Frontal cortex (tissue), 4 donors: ENCODE measurements around the gene TMEM131. TPM values are rescaled to one million over a fixed set of nuclear protein-coding genes. Genes with fewer than 3 reads are reported as not detected.
"Not testable (repeated sequence)": the region's sequence is repeated elsewhere in the genome, so short reads cannot be mapped to it uniquely, and the experiment has no call there.

Experiments used
- DNase-seq, 2 donors: peaks; one replicate each; pipeline ENCODE4 v3.0.0; 2012; ENCODE audit warnings: low spot score in 2 of 2
- FAIRE-seq: peaks from 2 replicates; lab custom pipeline; 2012; peaks lifted over from hg19 to GRCh38; lab: Jason Lieb, UNC
- total RNA-seq: library from RNA; depleted of rRNA; stranded (reverse); fragments of >200 nt; gene quantifications from one replicate; pipeline ENCODE4 v1.2.3, GENCODE V29; 2014
- donor health status: control.
- donor health status: control.
- donor health status: control.

The TMEM131 gene
- total RNA-seq, 1 donor from 2014 or later, result 30.2 TPM

GRCh38 chr2:97891611-97892010 is 104.1 kb downstream of the TMEM131 start:
- FAIRE-seq, result no peak
- no peak for DNase-seq

- FAIRE-seq (no peak), DNase-seq (no peak)
Observed at GRCh38 chr2:97889156-97889555, 106.6 kb downstream of the TMEM131 start.

GRCh38 chr2:97885841-97886240 is 109.9 kb downstream of the TMEM131 start:
- no peak for FAIRE-seq
- DNase-seq, result no peak

- FAIRE-seq (no peak), DNase-seq (no peak)
Observed at GRCh38 chr2:97880334-97880733, 115.4 kb downstream of the TMEM131 start.

GRCh38 chr2:97878865-97879264 is 116.9 kb downstream of the TMEM131 start:
- FAIRE-seq (no peak), DNase-seq (no peak)

- FAIRE-seq, DNase-seq: not testable (repeated sequence)
Observed at GRCh38 chr2:97878317-97878716, 117.4 kb downstream of the TMEM131 start.

GRCh38 chr2:97871096-97871780 is 124.5 kb downstream of the TMEM131 start:
- FAIRE-seq (no peak), DNase-seq (no peak)

- DNase-seq (no peak), FAIRE-seq (no peak)
Observed at GRCh38 chr2:97870396-97870843, 125.3 kb downstream of the TMEM131 start.

- FAIRE-seq, result no peak
- DNase-seq, result no peak
Observed at GRCh38 chr2:97869722-97870346, 125.9 kb downstream of the TMEM131 start.

GRCh38 chr2:97868986-97869721 is 126.6 kb downstream of the TMEM131 start:
- no peak for FAIRE-seq
- peak in 1 of 2 donors; percentile 28 for DNase-seq

GRCh38 chr2:97863829-97864228 is 131.9 kb downstream of the TMEM131 start:
- DNase-seq, result no peak
- no peak for FAIRE-seq

- DNase-seq, result no peak
- no peak for FAIRE-seq
Observed at GRCh38 chr2:97861177-97861576, 134.6 kb downstream of the TMEM131 start.

GRCh38 chr2:97858442-97858841 is 137.3 kb downstream of the TMEM131 start:
- FAIRE-seq (no peak), DNase-seq (no peak)

GRCh38 chr2:97857553-97857952 is 138.2 kb downstream of the TMEM131 start:
- no peak for FAIRE-seq

GRCh38 chr2:97853057-97853456 is 142.7 kb downstream of the TMEM131 start:
- not testable (repeated sequence) for FAIRE-seq, DNase-seq

More at GRCh38 chr2:97857553-97857952, 138.2 kb downstream of the TMEM131 start:
- no peak for DNase-seq

GRCh38 chr2:97851172-97851571 is 144.6 kb downstream of the TMEM131 start:
- no peak for DNase-seq

GRCh38 chr2:97849881-97850528 is 145.7 kb downstream of the TMEM131 start:
- no peak for FAIRE-seq
- DNase-seq, result no peak

More at GRCh38 chr2:97851172-97851571, 144.6 kb downstream of the TMEM131 start:
- FAIRE-seq, result no peak

- DNase-seq (no peak), FAIRE-seq (no peak)
Observed at GRCh38 chr2:97848306-97848705, 147.4 kb downstream of the TMEM131 start.

- not testable (repeated sequence) for FAIRE-seq, DNase-seq
Observed at GRCh38 chr2:97846716-97847115, 149.0 kb downstream of the TMEM131 start.

- DNase-seq, result no peak
- no peak for FAIRE-seq
Observed at GRCh38 chr2:97845818-97846217, 149.9 kb downstream of the TMEM131 start.
